ENCODE results near the gene ZNF439. TPM values are rescaled to one million over a fixed set of nuclear protein-coding genes. Genes with fewer than 3 reads are reported as not detected.

Gene ZNF439
- total and polyA plus RNA-seq, 10 of the 15 experiments (the other 5 are each of a cell fraction or from before 2014, with no cell fraction given), result 0.43 to 2.5 (median 1.2) TPM

DNA sequence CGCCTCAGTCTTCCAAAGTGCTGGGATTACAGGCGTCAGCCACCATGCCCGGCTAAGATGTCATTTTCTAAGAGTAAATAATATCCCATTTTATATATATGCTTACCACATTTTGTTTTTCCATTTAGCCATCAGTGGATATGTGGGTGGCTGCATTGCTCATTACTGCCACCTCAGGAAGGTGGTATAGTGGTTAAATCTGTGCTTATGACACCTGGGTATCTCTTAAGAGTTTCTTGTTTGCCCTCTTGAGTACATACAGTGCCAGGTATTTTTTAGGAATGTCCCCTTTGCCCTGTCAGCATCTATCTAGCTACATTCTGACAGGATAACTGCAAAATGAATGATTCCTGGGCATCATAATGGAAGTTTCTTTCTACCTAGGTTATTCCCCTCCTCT, 53.7 kb downstream of the ZNF439 start:
- no peak overlapping the region for H3K4me3 ChIP-seq
- no peak overlapping the region for H3K4me2 ChIP-seq (ENCODE audit: control insufficient read depth, insufficient read depth)
- peaks cover 15% of the 10 kb centered on the region; the same call in 2 of the 3 replicates for H3K9me3 ChIP-seq (replicated peaks; ENCODE audit: control insufficient read depth, insufficient read depth, low read length)
- intact Hi-C loops (cut with micrococcal nuclease; ENCODE audit: unreplicated experiment) (no loop called here), in situ Hi-C loops (cut with MboI) (no loop called here)
- no peaks in the 10 kb centered on the region for H4K20me1 ChIP-seq (ENCODE audit: control insufficient read depth, insufficient read depth)
- no peaks in the 10 kb centered on the region for H3K27me3 ChIP-seq (replicated peaks in 1 of 2; ENCODE audit: control insufficient read depth in 2 of 2, insufficient read depth in 2 of 2, low read length in 1 of 2)
- no peak for TF ChIP-seq RAD51 (IDR thresholded peaks at IDR 0.05)
- no peak for TF ChIP-seq POLR2A (IDR thresholded peaks at IDR 0.05; ENCODE audit: low read depth, low read length)
- no peak for TF ChIP-seq POU2F2 (IDR thresholded peaks at IDR 0.05; ENCODE audit: borderline replicate concordance, low read depth, low read length)
- no peak for TF ChIP-seq ZNF207 (IDR thresholded peaks at IDR 0.05; ENCODE audit: borderline replicate concordance)
- TF ChIP-seq, protein P1, sequence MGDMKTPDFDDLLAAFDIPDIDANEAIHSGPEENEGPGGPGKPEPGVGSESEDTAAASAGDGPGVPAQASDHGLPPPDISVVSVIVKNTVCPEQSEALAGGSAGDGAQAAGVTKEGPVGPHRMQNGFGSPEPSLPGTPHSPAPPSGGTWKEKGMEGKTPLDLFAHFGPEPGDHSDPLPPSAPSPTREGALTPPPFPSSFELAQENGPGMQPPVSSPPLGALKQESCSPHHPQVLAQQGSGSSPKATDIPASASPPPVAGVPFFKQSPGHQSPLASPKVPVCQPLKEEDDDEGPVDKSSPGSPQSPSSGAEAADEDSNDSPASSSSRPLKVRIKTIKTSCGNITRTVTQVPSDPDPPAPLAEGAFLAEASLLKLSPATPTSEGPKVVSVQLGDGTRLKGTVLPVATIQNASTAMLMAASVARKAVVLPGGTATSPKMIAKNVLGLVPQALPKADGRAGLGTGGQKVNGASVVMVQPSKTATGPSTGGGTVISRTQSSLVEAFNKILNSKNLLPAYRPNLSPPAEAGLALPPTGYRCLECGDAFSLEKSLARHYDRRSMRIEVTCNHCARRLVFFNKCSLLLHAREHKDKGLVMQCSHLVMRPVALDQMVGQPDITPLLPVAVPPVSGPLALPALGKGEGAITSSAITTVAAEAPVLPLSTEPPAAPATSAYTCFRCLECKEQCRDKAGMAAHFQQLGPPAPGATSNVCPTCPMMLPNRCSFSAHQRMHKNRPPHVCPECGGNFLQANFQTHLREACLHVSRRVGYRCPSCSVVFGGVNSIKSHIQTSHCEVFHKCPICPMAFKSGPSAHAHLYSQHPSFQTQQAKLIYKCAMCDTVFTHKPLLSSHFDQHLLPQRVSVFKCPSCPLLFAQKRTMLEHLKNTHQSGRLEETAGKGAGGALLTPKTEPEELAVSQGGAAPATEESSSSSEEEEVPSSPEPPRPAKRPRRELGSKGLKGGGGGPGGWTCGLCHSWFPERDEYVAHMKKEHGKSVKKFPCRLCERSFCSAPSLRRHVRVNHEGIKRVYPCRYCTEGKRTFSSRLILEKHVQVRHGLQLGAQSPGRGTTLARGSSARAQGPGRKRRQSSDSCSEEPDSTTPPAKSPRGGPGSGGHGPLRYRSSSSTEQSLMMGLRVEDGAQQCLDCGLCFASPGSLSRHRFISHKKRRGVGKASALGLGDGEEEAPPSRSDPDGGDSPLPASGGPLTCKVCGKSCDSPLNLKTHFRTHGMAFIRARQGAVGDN (IDR thresholded peaks at IDR 0.05), result no peak
- TF ChIP-seq RB1 (IDR thresholded peaks at IDR 0.05; ENCODE audit: borderline replicate concordance), result no peak
- no peak for TF ChIP-seq SREBF2 (IDR thresholded peaks at IDR 0.05; ENCODE audit: low read length)
- TF ChIP-seq TCF3 (IDR thresholded peaks at IDR 0.05; ENCODE audit: borderline replicate concordance, insufficient read depth, low read depth, low read length), result no peak
- no peak for TF ChIP-seq MTA3 (IDR thresholded peaks at IDR 0.05; ENCODE audit: borderline replicate concordance, low read length)
- no peak for TF ChIP-seq RUNX3 (IDR thresholded peaks at IDR 0.05; ENCODE audit: low read length)
- TF ChIP-seq, protein P2, sequence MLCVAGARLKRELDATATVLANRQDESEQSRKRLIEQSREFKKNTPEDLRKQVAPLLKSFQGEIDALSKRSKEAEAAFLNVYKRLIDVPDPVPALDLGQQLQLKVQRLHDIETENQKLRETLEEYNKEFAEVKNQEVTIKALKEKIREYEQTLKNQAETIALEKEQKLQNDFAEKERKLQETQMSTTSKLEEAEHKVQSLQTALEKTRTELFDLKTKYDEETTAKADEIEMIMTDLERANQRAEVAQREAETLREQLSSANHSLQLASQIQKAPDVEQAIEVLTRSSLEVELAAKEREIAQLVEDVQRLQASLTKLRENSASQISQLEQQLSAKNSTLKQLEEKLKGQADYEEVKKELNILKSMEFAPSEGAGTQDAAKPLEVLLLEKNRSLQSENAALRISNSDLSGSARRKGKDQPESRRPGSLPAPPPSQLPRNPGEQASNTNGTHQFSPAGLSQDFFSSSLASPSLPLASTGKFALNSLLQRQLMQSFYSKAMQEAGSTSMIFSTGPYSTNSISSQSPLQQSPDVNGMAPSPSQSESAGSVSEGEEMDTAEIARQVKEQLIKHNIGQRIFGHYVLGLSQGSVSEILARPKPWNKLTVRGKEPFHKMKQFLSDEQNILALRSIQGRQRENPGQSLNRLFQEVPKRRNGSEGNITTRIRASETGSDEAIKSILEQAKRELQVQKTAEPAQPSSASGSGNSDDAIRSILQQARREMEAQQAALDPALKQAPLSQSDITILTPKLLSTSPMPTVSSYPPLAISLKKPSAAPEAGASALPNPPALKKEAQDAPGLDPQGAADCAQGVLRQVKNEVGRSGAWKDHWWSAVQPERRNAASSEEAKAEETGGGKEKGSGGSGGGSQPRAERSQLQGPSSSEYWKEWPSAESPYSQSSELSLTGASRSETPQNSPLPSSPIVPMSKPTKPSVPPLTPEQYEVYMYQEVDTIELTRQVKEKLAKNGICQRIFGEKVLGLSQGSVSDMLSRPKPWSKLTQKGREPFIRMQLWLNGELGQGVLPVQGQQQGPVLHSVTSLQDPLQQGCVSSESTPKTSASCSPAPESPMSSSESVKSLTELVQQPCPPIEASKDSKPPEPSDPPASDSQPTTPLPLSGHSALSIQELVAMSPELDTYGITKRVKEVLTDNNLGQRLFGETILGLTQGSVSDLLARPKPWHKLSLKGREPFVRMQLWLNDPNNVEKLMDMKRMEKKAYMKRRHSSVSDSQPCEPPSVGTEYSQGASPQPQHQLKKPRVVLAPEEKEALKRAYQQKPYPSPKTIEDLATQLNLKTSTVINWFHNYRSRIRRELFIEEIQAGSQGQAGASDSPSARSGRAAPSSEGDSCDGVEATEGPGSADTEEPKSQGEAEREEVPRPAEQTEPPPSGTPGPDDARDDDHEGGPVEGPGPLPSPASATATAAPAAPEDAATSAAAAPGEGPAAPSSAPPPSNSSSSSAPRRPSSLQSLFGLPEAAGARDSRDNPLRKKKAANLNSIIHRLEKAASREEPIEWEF (IDR thresholded peaks at IDR 0.05; ENCODE audit: insufficient replicate concordance, low read depth, low read length), result no peak
- TF ChIP-seq NR2C1 (IDR thresholded peaks at IDR 0.05), result no peak
- TF ChIP-seq, protein P3, sequence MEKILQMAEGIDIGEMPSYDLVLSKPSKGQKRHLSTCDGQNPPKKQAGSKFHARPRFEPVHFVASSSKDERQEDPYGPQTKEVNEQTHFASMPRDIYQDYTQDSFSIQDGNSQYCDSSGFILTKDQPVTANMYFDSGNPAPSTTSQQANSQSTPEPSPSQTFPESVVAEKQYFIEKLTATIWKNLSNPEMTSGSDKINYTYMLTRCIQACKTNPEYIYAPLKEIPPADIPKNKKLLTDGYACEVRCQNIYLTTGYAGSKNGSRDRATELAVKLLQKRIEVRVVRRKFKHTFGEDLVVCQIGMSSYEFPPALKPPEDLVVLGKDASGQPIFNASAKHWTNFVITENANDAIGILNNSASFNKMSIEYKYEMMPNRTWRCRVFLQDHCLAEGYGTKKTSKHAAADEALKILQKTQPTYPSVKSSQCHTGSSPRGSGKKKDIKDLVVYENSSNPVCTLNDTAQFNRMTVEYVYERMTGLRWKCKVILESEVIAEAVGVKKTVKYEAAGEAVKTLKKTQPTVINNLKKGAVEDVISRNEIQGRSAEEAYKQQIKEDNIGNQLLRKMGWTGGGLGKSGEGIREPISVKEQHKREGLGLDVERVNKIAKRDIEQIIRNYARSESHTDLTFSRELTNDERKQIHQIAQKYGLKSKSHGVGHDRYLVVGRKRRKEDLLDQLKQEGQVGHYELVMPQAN (conservative IDR thresholded peaks at IDR 0.05), result no peak
- TF ChIP-seq EP300 (IDR thresholded peaks at IDR 0.05; ENCODE audit: borderline replicate concordance in 1 of 2, control insufficient read depth in 1 of 2, low read depth in 2 of 2, low read length in 2 of 2), result no peak
- no peaks in the 10 kb centered on the region for H3K36me3 ChIP-seq (ENCODE audit: control insufficient read depth in 2 of 2, insufficient read depth in 2 of 2, low read length in 1 of 2)
- no peak for ATAC-seq
- no peak overlapping the region for H2AFZ ChIP-seq (ENCODE audit: control insufficient read depth, low read depth, low read length)
- SMC1A ChIA-PET (ENCODE audit: uncharacterized antibody, unreplicated experiment), result no interaction called here
- DNase-seq (ENCODE audit: low read depth, low spot score), result no peak
- CTCF ChIA-PET, result no interaction called here
- no TSS peak for BruUV-seq (replicated peaks)
- no peak for FAIRE-seq
- H3K79me2 ChIP-seq (ENCODE audit: control insufficient read depth, insufficient read depth, low read length), result no peaks in the 10 kb centered on the region
- no peak overlapping the region for H3K9ac ChIP-seq (ENCODE audit: control insufficient read depth, insufficient read depth, low read length)
- RAD21 ChIA-PET (ENCODE audit: unreplicated experiment), result no interaction called here
- H3K4me1 ChIP-seq (ENCODE audit: control insufficient read depth, insufficient read depth, low read length), result no peaks in the 10 kb centered on the region
- 40% methylated on average over 3 of the region's 3 CpGs for WGBS (ENCODE audit: insufficient coverage, insufficient replicate concordance, low lambda C conversion rate, missing lambda C conversion rate)
- POLR2A ChIA-PET, result no interaction called here
- no peak overlapping the region for H3K27ac ChIP-seq (ENCODE audit: control insufficient read depth, insufficient read depth)

All from GM12878 (cell line).